Measurements from ENCODE around the gene CCDC127. TPM values are rescaled to one million over a fixed set of nuclear protein-coding genes. Genes with fewer than 3 reads are reported as not detected.
"Not testable (repeated sequence)": the region's sequence is repeated elsewhere in the genome, so short reads cannot be mapped to it uniquely, and the experiment has no call there.

The CCDC127 gene
- total and polyA plus RNA-seq, 2 of the 4 experiments (the other 2 are of a cell fraction), result 3.2 to 3.9 TPM

DNA sequence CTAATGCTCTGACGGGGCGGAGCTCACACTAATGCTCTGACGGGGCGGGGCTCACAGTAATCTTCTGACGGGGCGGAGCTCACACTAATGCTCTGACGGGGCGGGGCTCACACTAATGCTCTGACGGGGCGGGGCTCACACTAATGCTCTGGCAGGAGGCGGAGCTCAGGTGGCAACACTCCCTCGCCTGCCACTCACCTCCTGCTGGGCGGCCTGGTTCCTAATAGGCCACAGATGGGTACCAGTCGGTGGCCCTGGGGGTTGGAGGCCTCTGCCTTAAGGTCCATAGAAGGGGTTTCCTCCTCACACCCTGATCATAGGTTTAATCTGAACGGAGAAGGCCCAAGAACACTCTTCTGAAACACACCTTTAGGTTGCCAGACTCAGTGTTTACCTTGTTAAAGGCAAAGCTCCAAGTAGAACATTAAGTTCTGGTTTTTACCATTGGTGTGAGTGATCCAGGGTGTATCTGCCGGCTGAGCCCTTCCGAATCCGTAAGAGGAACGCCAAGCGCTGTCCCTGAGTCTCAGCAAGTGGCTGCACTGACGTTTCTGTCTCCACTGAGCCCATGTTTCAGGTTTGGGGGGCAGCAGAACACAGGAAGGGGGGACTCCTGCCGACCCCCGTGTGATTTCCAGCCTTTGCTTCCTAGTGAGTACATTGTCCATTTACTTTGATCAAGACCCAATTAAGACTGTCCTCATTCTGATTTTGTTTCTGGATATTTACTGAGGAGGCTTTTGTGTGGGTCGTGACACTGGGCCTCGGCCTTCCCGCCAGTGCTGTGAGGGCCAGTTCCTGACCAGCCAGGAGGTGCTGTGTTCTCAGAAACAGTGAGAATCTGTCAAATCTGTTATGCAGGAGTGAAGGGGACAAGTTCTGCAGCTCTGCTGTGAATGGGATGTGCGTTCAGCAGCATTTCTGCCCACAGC lies 51.2 kb downstream of the CCDC127 start (continued):
- no peak for TF ChIP-seq MAZ (IDR thresholded peaks at IDR 0.05; ENCODE audit: borderline replicate concordance, low read depth, low read length)
- no peak for TF ChIP-seq POLR2A (IDR thresholded peaks at IDR 0.05; ENCODE audit: low read depth, low read length)

DNA sequence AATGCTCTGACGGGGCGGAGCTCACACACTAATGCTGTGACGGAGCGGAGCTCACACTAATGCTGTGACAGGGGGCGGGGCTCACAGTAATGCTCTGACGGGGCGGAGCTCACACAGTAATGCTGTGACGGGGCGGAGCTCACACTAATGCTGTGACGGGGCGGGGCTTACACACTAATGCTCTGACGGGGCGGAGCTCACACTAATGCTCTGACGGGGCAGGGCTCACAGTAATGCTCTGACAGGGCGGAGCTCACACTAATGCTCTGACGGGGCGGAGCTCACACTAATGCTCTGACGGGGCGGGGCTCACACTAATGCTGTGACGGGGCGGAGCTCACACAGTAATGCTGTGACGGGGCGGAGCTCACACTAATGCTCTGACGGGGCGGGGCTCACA lies 53.2 kb downstream of the CCDC127 start:
- not testable (repeated sequence) for BruUV-seq (replicated peaks)

More for the DNA sequence above, 53.2 kb downstream of the CCDC127 start:
- H3K18ac ChIP-seq (ENCODE audit: low read depth, low read length); H4K20me1 ChIP-seq (ENCODE audit: insufficient read depth, low read length); H3K23ac ChIP-seq (ENCODE audit: low read depth, low read length); H3K56ac ChIP-seq (ENCODE audit: extremely low read depth, insufficient read depth, low read length); H3K14ac ChIP-seq (replicated peaks; ENCODE audit: low read depth, low read length); H3K79me1 ChIP-seq (ENCODE audit: low read depth in 1 of 2, low read length in 2 of 2); H3K27me3 ChIP-seq (ENCODE audit: control insufficient read depth, insufficient read depth, low read length); intact Hi-C loops (cut with micrococcal nuclease); ATAC-seq (ENCODE audit: low read depth); H2BK5ac ChIP-seq (ENCODE audit: low read depth, low read length, poor library complexity, severe bottlenecking); H4K91ac ChIP-seq (ENCODE audit: insufficient read depth, low read depth, low read length); H3K9me3 ChIP-seq (ENCODE audit: control insufficient read depth, insufficient read depth, low read length); H3K4me3 ChIP-seq (ENCODE audit: insufficient read depth, low read depth, low read length); H2BK120ac ChIP-seq (ENCODE audit: low read depth, low read length); H3K4ac ChIP-seq (ENCODE audit: low read depth, low read length); H3K4me2 ChIP-seq (ENCODE audit: low read depth, low read length); H4K5ac ChIP-seq (ENCODE audit: low read depth, low read length); H3K27ac ChIP-seq (ENCODE audit: insufficient read depth, low read length); H3K9ac ChIP-seq (ENCODE audit: low read depth, low read length); DNase-seq; H4K8ac ChIP-seq (ENCODE audit: low read depth in 2 of 2, low read length in 2 of 2); H2AK9ac ChIP-seq (replicated peaks; ENCODE audit: low read depth, low read length, poor library complexity); dilution Hi-C loops (cut with HindIII; ENCODE audit: low sequenced_read_pairs, unreplicated experiment); in situ Hi-C loops (cut with MboI; ENCODE audit: low sequenced_read_pairs); H3K36me3 ChIP-seq (ENCODE audit: control insufficient read depth, insufficient read depth, low read length); H2BK20ac ChIP-seq (ENCODE audit: low read depth, low read length); CTCF ChIA-PET; POLR2A ChIA-PET (ENCODE audit: unreplicated experiment); H2AFZ ChIP-seq (replicated peaks; ENCODE audit: low read length, poor library complexity); H2BK15ac ChIP-seq (ENCODE audit: low read depth, low read length); H2AK5ac ChIP-seq (ENCODE audit: low read depth, low read length): not testable (repeated sequence)
- 95% methylated on average over 14 of the region's 25 CpGs; no CpG with 5 or more reads in 1 of the 2 experiments for WGBS, 2 experiments (ENCODE audit: extremely low coverage in 2 of 2, insufficient read length in 1 of 2)
- H3K4me1 ChIP-seq (ENCODE audit: control insufficient read depth, insufficient read depth, low read length), result peaks cover 25% of the 10 kb centered on the region
- peaks cover 25% of the 10 kb centered on the region; the same call in 1 of the 2 replicates for H3K9me1 ChIP-seq (ENCODE audit: insufficient read depth, low read length)
